ENCODE measurements around the gene BRD3.

BRD3 gene

DNA sequence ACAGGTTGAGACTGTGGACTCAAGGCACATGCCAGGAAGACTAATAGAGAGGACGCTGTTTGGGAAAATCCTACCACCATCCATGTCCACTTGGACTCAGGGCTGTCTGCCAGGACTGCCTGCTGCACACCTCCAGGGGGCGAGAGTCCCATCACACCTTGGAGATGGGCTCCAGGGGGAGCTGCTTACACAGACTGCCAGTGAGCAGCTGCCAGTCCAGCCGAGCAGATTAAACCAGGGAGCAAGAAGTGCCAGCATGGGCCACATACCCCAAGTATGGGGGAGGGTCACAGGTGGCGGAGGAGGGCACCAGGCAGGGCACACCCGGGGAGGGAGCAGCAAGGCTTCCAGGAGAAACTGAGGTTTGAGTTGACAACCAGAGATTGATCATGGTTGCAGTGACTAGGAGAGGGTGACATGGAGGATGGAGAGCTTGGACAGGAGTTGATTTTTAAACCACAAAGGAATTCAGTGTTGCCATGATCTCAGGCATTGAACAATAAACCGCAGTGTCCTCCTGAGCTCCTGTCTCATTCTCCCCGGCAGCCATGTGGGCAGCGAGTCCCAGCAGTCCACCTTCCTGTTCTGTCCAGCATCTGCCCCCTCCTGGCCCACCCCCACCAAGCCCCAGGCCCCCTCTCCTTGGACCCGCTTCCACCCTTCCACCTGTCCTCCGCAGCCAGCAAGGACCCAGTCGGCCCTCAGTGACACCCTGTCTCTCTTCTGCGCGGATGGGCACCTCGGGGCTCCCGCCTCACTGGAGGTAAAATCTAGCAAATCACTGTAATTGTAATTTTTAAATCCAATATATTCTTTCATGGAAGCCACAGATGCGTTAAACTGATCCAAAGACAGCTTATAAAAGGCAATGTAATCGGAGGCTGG, 72.6 kb downstream of the BRD3 start:
- in situ Hi-C loops (cut with MboI; ENCODE audit: low sequenced_read_pairs): no loop called here

GRCh38 chr9:133994353-133995011, 73.3 kb downstream of the BRD3 start:
- in situ Hi-C loops (cut with MboI; ENCODE audit: low sequenced_read_pairs): no loop called here

- in situ Hi-C loops (cut with MboI; ENCODE audit: low sequenced_read_pairs): no loop called here
Measured at GRCh38 chr9:133993635-133994253, 74.1 kb downstream of the BRD3 start.

GRCh38 chr9:133992780-133993634, 74.8 kb downstream of the BRD3 start:
- in situ Hi-C loops (cut with MboI; ENCODE audit: low sequenced_read_pairs): no loop called here

DNA sequence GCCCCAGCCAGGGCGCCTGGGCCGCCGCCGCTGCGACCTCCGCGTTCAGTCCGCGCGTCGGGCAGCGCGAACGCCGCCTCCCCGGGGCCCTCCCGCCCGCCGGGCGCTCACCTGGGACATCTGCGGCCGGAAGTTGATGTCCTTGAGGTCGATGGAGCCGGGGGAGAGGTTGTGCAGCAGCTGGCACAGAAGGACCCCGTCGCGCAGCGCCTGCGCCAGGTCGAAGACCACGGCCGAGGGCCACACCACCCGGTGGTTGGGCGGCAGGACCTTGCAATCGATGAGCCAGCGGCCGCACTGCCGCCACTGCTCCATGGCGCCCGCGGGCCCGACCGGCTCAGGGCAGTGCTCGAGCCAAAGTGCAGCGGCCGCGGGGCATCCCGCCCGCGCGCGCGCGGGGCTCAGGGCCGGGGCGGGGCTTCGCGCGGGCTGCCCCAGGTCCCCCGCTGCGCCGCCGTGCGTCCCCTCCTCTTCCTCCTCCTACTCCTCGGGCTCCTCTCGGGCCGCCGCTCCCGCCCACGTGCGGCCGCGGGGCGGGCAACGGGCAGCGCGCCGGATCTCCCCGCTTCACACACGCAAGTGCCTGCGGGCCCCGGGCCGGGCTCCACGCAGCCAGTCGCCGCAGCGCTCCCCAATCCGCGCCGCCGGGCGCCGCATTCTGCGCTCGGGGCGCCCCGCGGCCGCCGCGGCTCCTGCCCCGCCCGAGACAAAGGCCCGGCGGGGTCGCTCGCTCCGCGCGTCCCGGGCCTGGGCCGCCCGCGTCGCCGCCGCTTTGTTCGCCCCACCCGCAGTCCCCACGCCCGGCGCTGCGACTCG, 75.7 kb downstream of the BRD3 start, which contains the start of gene VAV2:
Gene VAV2, minus strand, starts transcription at position 361 of the 816 bp plus-strand sequence. Its CDS starts 46 bp downstream, at position 315.
- in situ Hi-C loops (cut with MboI; ENCODE audit: low sequenced_read_pairs): no loop called here

GRCh38 chr9:133991214-133991921, 76.5 kb downstream of the BRD3 start:
- in situ Hi-C loops (cut with MboI; ENCODE audit: low sequenced_read_pairs): no loop called here

DNA sequence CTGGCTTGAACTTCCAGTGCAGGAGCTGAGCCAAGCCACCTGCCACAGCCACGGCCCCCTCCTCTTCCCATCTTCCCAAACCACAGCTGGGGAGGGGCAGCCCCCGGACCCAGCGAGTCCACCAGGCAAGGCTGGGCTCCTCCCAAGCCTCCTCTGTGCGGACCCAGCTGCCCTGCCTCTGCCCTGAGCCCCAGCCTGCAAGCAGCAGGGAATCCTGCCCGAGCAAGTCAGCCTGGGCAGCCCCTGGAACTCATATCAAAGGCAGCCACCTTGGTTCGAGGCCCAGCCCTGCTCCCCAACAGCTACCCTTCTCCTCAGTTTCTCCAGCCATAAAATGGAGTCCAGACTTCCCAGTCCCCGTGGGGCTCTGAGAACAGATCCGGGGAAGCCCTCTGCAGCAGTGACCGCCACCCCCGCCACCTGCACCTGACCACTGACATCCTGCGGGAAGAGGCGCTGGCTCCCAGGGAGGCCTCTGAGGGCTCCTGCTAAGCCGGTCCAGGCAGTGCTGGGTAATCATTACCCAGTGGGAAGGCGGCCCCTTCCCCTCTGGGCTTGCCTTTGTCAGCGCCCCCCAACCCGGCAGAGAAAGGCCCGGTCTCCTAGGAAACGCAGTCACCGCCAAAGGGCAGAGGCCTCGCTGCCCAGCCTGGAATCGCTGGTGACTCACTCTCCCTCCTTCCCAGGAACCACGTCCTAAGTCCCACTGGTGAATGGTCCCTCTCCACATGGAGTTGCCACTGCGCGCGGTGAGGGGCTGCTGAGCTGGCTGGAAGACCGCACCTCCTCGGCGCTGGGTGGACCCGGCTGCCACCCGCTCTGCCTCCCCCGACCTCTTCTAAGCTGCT, 77.2 kb downstream of the BRD3 start:
- in situ Hi-C loops (cut with MboI; ENCODE audit: low sequenced_read_pairs): no loop called here

GRCh38 chr9:133989625-133990365, 78.0 kb downstream of the BRD3 start:
- in situ Hi-C loops (cut with MboI; ENCODE audit: low sequenced_read_pairs): loop anchor here (5.0 kb wide), 1 partner anchor 197 kb away; no protein-coding TSS in a partner anchor

- in situ Hi-C loops (cut with MboI; ENCODE audit: low sequenced_read_pairs): loop anchor here (5.0 kb wide), 1 partner anchor 196 kb away; no protein-coding TSS in a partner anchor
Measured at GRCh38 chr9:133988771-133989170, 79.1 kb downstream of the BRD3 start.

DNA sequence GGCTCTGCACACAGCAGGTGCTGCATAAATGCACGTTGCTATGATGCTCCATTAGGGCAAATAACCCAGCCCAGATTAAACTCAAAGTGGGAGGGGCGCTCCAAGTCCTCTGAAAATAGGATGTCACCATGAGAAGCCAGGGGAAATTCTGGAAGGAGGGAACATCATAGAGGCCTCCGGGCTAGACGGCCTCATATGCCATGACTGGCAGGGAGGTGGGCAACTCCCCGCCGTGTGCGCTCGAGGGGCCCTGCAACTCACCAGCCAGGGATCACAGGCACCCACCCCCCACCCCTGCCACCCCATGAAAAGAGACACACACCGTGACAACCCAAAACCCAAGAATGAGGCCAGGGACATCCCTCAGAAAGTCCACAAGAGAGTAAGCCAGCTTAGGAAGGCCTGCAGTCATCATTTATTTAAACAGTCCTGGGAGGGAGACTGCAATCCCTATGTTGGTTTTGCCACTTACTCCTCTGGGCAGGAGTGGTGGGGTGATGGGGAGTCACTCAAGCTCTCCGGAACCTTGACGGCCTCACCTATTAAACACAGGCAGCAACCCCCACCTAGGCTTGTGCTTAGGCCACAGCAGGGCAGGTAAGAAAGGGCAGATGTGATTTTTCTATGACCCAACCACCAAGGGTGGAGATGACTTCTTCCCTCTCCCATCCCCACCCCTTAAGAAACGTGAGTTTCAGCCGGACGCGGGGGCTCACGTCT, 79.7 kb downstream of the BRD3 start:
- in situ Hi-C loops (cut with MboI; ENCODE audit: low sequenced_read_pairs): loop anchor here (5.0 kb wide), 1 partner anchor 196 kb away; no protein-coding TSS in a partner anchor

DNA sequence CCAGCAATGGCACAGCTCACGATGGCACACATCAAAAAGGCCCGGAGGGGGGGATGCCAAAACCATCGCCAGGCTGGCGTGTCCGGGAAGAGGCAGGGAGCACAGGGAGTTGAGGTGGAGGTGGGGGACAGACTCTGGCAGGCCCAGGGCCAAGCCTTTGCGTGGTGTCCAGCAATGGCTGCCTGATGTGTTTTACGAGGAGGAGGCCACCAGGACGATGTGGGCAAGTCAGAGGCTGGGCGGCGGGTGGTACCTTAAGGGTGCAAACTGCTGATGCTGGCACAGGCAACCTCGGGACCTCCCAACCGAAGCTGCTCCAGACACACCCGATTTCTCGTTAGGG, 80.4 kb downstream of the BRD3 start:
- in situ Hi-C loops (cut with MboI; ENCODE audit: low sequenced_read_pairs): loop anchor here (5.0 kb wide), 1 partner anchor 195 kb away; no protein-coding TSS in a partner anchor

GRCh38 chr9:133986774-133987445, 80.9 kb downstream of the BRD3 start:
- in situ Hi-C loops (cut with MboI; ENCODE audit: low sequenced_read_pairs): loop anchor here (5.0 kb wide), 1 partner anchor 195 kb away; no protein-coding TSS in a partner anchor

GRCh38 chr9:133986061-133986460, 81.8 kb downstream of the BRD3 start:
- in situ Hi-C loops (cut with MboI; ENCODE audit: low sequenced_read_pairs): loop anchor here (5.0 kb wide), 1 partner anchor 194 kb away; no protein-coding TSS in a partner anchor

- in situ Hi-C loops (cut with MboI; ENCODE audit: low sequenced_read_pairs): no loop called here
Measured at GRCh38 chr9:133982971-133983720, 84.7 kb downstream of the BRD3 start.

DNA sequence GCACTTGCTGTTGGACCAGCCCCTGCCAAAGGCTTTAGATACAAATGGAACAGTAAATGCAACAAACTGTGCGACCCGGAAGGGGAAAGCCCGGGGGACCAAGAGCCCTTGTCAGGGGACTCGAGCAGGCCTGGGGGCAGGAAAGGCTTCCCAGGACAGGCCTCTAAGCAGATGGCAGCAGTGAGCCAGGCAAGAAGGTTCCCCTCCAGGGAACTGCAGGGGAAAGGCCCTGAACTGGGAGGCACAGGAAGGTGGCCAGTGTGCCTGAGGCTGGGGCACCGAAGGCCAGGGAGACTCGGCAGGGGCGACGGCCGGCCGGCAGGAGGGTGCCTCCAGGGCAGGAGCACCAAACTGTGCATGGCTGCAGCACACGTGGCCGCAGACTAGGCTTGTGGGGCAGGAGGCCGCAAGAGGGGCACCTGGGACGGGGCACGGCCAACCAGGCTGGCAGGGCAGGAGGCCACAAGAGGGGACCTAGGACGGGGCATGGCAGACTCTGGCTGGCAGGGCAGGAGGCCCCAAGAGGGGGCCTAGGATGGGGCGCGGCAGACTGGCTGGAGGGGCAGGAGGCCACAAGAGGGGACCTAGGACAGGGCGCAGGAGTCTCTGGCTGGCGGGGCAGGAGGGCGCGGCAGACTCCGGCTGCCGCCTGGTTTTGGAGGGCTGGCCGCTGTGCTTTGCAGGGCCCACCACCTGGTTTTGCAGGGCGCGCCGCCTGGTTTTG, 85.7 kb downstream of the BRD3 start:
- in situ Hi-C loops (cut with MboI; ENCODE audit: low sequenced_read_pairs): no loop called here

Measured in HL-60/S4 (cell line).